Mesendoderm (in vitro differentiated cells): Measurements from ENCODE around the gene EP400.

ENCODE experiments used
- DNase-seq: peaks from one replicate; pipeline ENCODE4 v3.0.0; 2013
- H2AK5ac ChIP-seq: 2 replicates; pipeline ENCODE4 v1.6.1; 2013; ENCODE audit warnings: low read length, inconsistent platforms
- H2BK120ac ChIP-seq: 2 replicates; pipeline ENCODE4 v1.6.1; 2013; ENCODE audit warnings: low read depth, mild to moderate bottlenecking, low read length, moderate library complexity, mixed read lengths
- H2BK15ac ChIP-seq: replicated peaks from 2 replicates; pipeline ENCODE4 v1.6.1; 2013; ENCODE audit warnings: low read depth, mild to moderate bottlenecking, moderate library complexity
- H2BK5ac ChIP-seq: 2 replicates; pipeline ENCODE4 v1.6.1; 2013; ENCODE audit warnings: low read length, inconsistent platforms
- H3K18ac ChIP-seq: 2 replicates; pipeline ENCODE4 v1.6.1; 2013; ENCODE audit warnings: mild to moderate bottlenecking, low read length, mixed read lengths
- H3K23ac ChIP-seq: one replicate; pipeline ENCODE4 v1.6.1; 2013; ENCODE audit warnings: low read length
- H3K27ac ChIP-seq: 2 replicates; pipeline ENCODE4 v1.5.1; 2013; ENCODE audit warnings: low read depth, mild to moderate bottlenecking, inconsistent platforms, low read length, moderate library complexity
- H3K27me3 ChIP-seq: 2 replicates; pipeline ENCODE4 v1.6.1; 2013; ENCODE audit warnings: low read length, control low read depth, mild to moderate bottlenecking, inconsistent platforms; ENCODE audit not compliant: insufficient read depth, poor library complexity
- H3K36me3 ChIP-seq: 2 replicates; pipeline ENCODE4 v1.6.1; 2013; ENCODE audit warnings: low read length, inconsistent platforms; ENCODE audit not compliant: control insufficient read depth, insufficient read depth
- H3K4ac ChIP-seq: one replicate; pipeline ENCODE4 v1.6.1; 2013; ENCODE audit warnings: low read depth, mild to moderate bottlenecking, low read length, moderate library complexity
- H3K4me1 ChIP-seq: 2 replicates; pipeline ENCODE4 v1.6.1; 2013; ENCODE audit warnings: low read depth, low read length, inconsistent platforms; ENCODE audit not compliant: control insufficient read depth
- H3K4me2 ChIP-seq: 2 replicates; pipeline ENCODE4 v1.6.1; 2013; ENCODE audit warnings: low read length
- H3K4me3 ChIP-seq: 2 replicates; pipeline ENCODE4 v1.5.1; 2013; ENCODE audit warnings: mild to moderate bottlenecking, low read length
- H3K56ac ChIP-seq: one replicate; pipeline ENCODE4 v1.6.1; 2013; ENCODE audit warnings: low read length
- H3K79me1 ChIP-seq: 2 replicates; pipeline ENCODE4 v1.6.1; 2013; ENCODE audit warnings: low read length, inconsistent platforms
- H3K79me2 ChIP-seq: 2 replicates; pipeline ENCODE4 v1.6.1; 2013; ENCODE audit warnings: mild to moderate bottlenecking, low read length; ENCODE audit not compliant: control insufficient read depth, insufficient read depth
- H3K9ac ChIP-seq: 2 replicates; pipeline ENCODE4 v1.6.1; 2013; ENCODE audit warnings: low read length, inconsistent platforms
- H4K5ac ChIP-seq: one replicate; pipeline ENCODE4 v1.6.1; 2013; ENCODE audit warnings: low read length
- H4K8ac ChIP-seq: one replicate; pipeline ENCODE4 v1.6.1; 2013; ENCODE audit warnings: low read depth, mild to moderate bottlenecking, control low read depth, low read length, moderate library complexity
- WGBS: extraction: QIAGEN DNeasy Blood & Tissue Kit; methylation state at CpG from one replicate; pipeline ENCODE4 v1.1.7; 2013; ENCODE audit warnings: low lambda C conversion rate, missing lambda C conversion rate; ENCODE audit not compliant: insufficient coverage; ENCODE audit errors: extremely low coverage; 5-methylcytosine and 5-hydroxymethylcytosine counted together

EP400 gene

GRCh38 chr12:131919051-131919347 lies 30.7 kb upstream of the EP400 start:
- Histone ChIP-seq H3K27ac (no peak overlapping the region), H2BK5ac (no peak overlapping the region), H4K5ac (no peak overlapping the region), H3K79me2 (no peaks in the 10 kb centered on the region), H2AK5ac (no peak overlapping the region), H3K18ac (no peak overlapping the region), H3K36me3 (peaks cover 4% of the 10 kb centered on the region), H3K56ac (no peak overlapping the region), H3K4me2 (no peak overlapping the region), H3K9ac (no peak overlapping the region), H3K4me1 (no peaks in the 10 kb centered on the region), H2BK120ac (no peak overlapping the region), H3K23ac (no peak overlapping the region), H3K4me3 (no peak overlapping the region), H2BK15ac (no peak overlapping the region), H3K4ac (no peak overlapping the region), H3K27me3 (no peaks in the 10 kb centered on the region), H4K8ac (no peak overlapping the region), H3K79me1 (no peaks in the 10 kb centered on the region)
- no CpG with 5 or more reads among the region's 19 CpGs for WGBS
- DNase-seq = no peak

- Histone ChIP-seq H2BK120ac (no peak overlapping the region), H3K79me2 (no peaks in the 10 kb centered on the region), H3K4me3 (no peak overlapping the region), H3K4me1 (no peaks in the 10 kb centered on the region), H3K23ac (no peak overlapping the region), H3K36me3 (peaks cover 2% of the 10 kb centered on the region), H2AK5ac (no peak overlapping the region), H3K27ac (no peak overlapping the region), H2BK5ac (no peak overlapping the region), H4K5ac (no peak overlapping the region), H3K4me2 (no peak overlapping the region), H3K79me1 (no peaks in the 10 kb centered on the region), H4K8ac (no peak overlapping the region), H3K4ac (no peak overlapping the region), H3K9ac (no peak overlapping the region), H2BK15ac (no peak overlapping the region), H3K56ac (no peak overlapping the region), H3K27me3 (no peaks in the 10 kb centered on the region), H3K18ac (no peak overlapping the region)
- WGBS = no CpG with 5 or more reads among the region's 37 CpGs
- DNase-seq = no peak
Measured at GRCh38 chr12:131919366-131920156, 30.2 kb upstream of the EP400 start.

- WGBS = no CpG with 5 or more reads among the region's 14 CpGs
- H3K4me3 ChIP-seq = no peak overlapping the region
- H3K27ac ChIP-seq = no peak overlapping the region
- H3K9ac ChIP-seq = no peak overlapping the region
- H3K56ac ChIP-seq = no peak overlapping the region
- H2AK5ac ChIP-seq = no peak overlapping the region
- no peak overlapping the region for H2BK15ac ChIP-seq
- no peaks in the 10 kb centered on the region for H3K79me1 ChIP-seq
- no peak overlapping the region for H2BK120ac ChIP-seq
- no peak overlapping the region for H3K23ac ChIP-seq
- no peaks in the 10 kb centered on the region for H3K79me2 ChIP-seq
- DNase-seq = no peak
- no peak overlapping the region for H4K5ac ChIP-seq
- no peak overlapping the region for H3K4ac ChIP-seq
- peaks cover 2% of the 10 kb centered on the region for H3K36me3 ChIP-seq
- H4K8ac ChIP-seq = no peak overlapping the region
- no peak overlapping the region for H3K4me2 ChIP-seq
- H2BK5ac ChIP-seq = no peak overlapping the region
- H3K27me3 ChIP-seq = no peaks in the 10 kb centered on the region
- H3K4me1 ChIP-seq = no peaks in the 10 kb centered on the region
- no peak overlapping the region for H3K18ac ChIP-seq
Measured at GRCh38 chr12:131920157-131920508, 29.6 kb upstream of the EP400 start.

- DNase-seq = no peak
- H2BK15ac ChIP-seq = no peak overlapping the region
- no CpG with 5 or more reads among the region's 35 CpGs for WGBS
Measured at GRCh38 chr12:131920902-131921840, 28.6 kb upstream of the EP400 start.

GRCh38 chr12:131921866-131922769 lies 27.6 kb upstream of the EP400 start:
- Histone ChIP-seq H2BK15ac (no peak overlapping the region), H2BK120ac (no peak overlapping the region), H3K27me3 (no peaks in the 10 kb centered on the region), H2BK5ac (no peak overlapping the region), H3K4ac (no peak overlapping the region), H3K79me2 (no peaks in the 10 kb centered on the region), H4K5ac (no peak overlapping the region), H3K4me2 (no peak overlapping the region), H3K27ac (no peak overlapping the region), H3K4me1 (no peaks in the 10 kb centered on the region), H4K8ac (no peak overlapping the region), H3K23ac (no peak overlapping the region), H3K79me1 (no peaks in the 10 kb centered on the region), H3K56ac (no peak overlapping the region), H3K4me3 (no peak overlapping the region), H2AK5ac (no peak overlapping the region), H3K18ac (no peak overlapping the region), H3K9ac (no peak overlapping the region), H3K36me3 (peaks cover 2% of the 10 kb centered on the region)
- DNase-seq = no peak
- WGBS = no CpG with 5 or more reads among the region's 29 CpGs

More at GRCh38 chr12:131920902-131921840, 28.6 kb upstream of the EP400 start:
- H3K18ac ChIP-seq = no peak overlapping the region
- no peaks in the 10 kb centered on the region for H3K27me3 ChIP-seq
- no peak overlapping the region for H3K4me3 ChIP-seq
- H4K8ac ChIP-seq = no peak overlapping the region
- H2BK5ac ChIP-seq = no peak overlapping the region
- H3K79me1 ChIP-seq = no peaks in the 10 kb centered on the region
- no peaks in the 10 kb centered on the region for H3K4me1 ChIP-seq
- H3K36me3 ChIP-seq = peaks cover 2% of the 10 kb centered on the region
- H3K4ac ChIP-seq = no peak overlapping the region
- no peak overlapping the region for H3K4me2 ChIP-seq
- H3K56ac ChIP-seq = no peak overlapping the region
- H4K5ac ChIP-seq = no peak overlapping the region
- H3K27ac ChIP-seq = no peak overlapping the region
- H2AK5ac ChIP-seq = no peak overlapping the region
- H3K9ac ChIP-seq = no peak overlapping the region
- H2BK120ac ChIP-seq = no peak overlapping the region
- no peaks in the 10 kb centered on the region for H3K79me2 ChIP-seq
- no peak overlapping the region for H3K23ac ChIP-seq
